ENCODE data around the gene SERTAD2. TPM values are rescaled to one million over a fixed set of nuclear protein-coding genes. Genes with fewer than 3 reads are reported as not detected.

Gene SERTAD2
- total RNA-seq, 2 experiments from 2014 or later, result 11.4 to 11.6 TPM

DNA sequence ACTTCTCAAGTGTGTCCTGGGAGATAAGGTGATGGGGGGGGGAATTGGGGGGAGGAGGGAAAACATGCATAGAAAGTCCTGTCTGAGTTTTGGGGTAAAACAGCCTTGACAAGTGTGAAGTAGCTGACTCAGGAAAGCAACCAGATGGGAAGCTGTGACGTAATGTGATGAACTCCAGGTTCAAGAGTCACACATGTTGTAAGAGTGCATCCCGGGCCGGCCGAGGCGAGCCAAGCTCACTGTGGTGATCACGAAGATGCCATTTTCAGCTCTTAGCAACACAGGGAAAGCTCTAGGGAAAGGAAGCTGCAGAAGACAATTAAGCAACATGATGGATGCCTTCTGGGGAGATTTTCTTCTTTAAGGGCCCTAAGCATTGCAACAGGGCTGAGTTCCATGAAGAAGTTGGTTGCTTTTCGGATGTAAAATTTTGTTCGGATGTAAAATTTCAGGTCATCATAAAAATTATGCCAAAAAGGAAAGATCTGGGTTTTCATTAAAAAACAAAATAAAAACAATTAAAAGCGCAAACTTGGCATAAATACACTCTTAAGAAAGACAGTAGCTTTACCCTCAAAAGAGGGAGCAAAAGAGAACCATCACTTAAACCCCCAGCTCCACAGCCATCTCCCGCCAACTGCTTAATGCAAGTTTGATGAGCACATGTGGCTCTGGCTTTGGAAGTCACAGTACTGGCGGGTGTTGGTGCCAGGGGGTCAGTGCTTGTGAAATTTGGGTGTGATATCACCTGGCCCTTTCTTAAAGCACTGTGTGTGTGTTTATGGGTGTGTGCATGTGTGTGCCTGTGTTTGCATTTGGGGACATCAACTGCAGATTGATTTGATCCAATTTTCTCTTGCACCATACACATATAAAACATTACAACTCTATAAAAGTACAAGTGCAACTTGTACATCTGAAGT, 19.1 kb downstream of the SERTAD2 start:
- Mint-ChIP-seq H3K27ac (no peak overlapping the region), H3K9me3 (no peaks in the 10 kb centered on the region), H3K4me3 (no peak overlapping the region), H3K4me1 (ENCODE audit: low read depth) (peaks cover 34% of the 10 kb centered on the region), H3K36me3 (ENCODE audit: low read depth) (peaks cover 15% of the 10 kb centered on the region), H3K27me3 (ENCODE audit: low read depth) (no peaks in the 10 kb centered on the region)
- no peak for DNase-seq
- intact Hi-C loops (cut with micrococcal nuclease), result no loop called here
- CTCF ChIA-PET, result interaction anchor here (0.6 to 1.5 kb wide), 7 partner anchors 16 to 527 kb away, joined by 3 to 5 read pairs (median 3); no protein-coding TSS in a partner anchor

DNA sequence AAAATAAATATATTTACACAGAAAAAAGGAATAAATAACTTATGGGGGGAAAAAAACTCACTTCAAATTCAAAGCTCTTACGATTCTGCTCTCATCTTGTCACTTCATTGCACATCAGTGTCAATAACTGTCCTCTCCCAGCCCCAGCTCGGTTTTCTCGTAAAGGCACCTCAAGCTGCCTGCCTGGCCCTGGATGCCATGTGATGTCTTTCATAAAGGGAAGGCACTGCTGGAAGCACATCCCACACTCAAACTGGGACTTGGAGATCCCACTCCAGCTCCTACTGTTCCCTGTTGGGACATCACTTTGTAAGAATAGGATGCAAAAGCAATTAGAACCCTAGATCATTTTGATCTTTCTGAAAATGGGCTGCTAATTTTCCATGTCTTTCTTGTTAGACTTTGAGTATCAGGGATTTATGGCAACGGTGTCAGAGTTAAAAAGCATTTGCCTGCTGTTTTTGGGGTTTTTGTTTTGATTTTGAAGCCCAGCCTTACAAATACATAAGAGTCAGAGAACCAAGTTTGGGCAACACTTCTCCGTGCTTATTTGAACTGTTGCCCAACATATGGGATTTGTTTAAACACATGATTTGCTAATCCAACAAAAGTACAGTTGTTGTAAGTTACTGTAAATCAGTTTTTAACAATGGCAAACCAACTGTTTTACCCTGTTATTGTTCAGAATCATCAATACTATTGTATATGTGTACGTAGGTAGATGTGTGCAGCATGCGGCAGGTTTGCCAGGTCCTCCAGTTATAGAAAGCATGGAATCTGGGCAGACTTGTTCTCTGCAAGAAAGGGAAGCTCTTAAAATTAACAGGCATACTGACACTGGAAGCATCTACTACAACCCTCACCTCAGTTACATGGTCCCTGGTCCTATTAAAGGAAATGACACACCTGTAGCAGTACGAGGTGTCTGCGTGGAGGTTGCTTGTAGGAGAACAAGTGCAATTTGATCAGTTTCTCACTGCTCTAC, 20.6 kb downstream of the SERTAD2 start:
- Mint-ChIP-seq H3K9me3 (no peaks in the 10 kb centered on the region), H3K4me1 (ENCODE audit: low read depth) (peaks cover 25% of the 10 kb centered on the region), H3K4me3 (no peak overlapping the region), H3K27me3 (ENCODE audit: low read depth) (no peaks in the 10 kb centered on the region), H3K36me3 (ENCODE audit: low read depth) (peaks cover 15% of the 10 kb centered on the region), H3K27ac (no peak overlapping the region)
- intact Hi-C loops (cut with micrococcal nuclease), result no loop called here
- CTCF ChIA-PET, result interaction anchor here (0.6 to 1.5 kb wide), 2 partner anchors 13 to 49 kb away, joined by 3 to 4 read pairs; no protein-coding TSS in a partner anchor
- DNase-seq, result no peak

DNA sequence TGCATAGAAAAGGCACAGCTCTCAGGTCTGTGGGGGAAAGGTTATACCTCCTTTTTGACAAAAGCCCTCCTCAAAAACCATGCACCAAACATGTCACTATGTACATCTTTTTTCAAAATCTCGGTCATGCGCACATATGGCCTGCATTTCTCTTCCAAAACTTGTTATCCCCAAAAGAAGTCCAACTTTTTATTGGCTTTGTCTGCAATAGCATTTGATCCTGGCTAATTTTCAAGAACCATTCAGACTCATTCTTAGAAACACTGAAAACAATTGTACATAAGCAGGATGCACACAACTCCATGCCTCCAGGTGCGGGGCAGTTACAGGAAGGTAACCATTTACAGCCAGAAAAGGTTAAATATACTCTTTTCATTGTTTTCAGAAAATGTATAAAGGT, 21.9 kb downstream of the SERTAD2 start:
- DNase-seq, result no peak
- Mint-ChIP-seq H3K4me1 (ENCODE audit: low read depth) (peaks cover 12% of the 10 kb centered on the region), H3K27me3 (ENCODE audit: low read depth) (no peaks in the 10 kb centered on the region), H3K9me3 (no peaks in the 10 kb centered on the region), H3K36me3 (ENCODE audit: low read depth) (peaks cover 15% of the 10 kb centered on the region), H3K27ac (no peak overlapping the region), H3K4me3 (no peak overlapping the region)
- intact Hi-C loops (cut with micrococcal nuclease), result no loop called here
- CTCF ChIA-PET, result interaction anchor here (1.0 to 1.5 kb wide), 3 partner anchors 14 to 45 kb away, joined by 3 to 4 read pairs (median 3); no protein-coding TSS in a partner anchor

DNA sequence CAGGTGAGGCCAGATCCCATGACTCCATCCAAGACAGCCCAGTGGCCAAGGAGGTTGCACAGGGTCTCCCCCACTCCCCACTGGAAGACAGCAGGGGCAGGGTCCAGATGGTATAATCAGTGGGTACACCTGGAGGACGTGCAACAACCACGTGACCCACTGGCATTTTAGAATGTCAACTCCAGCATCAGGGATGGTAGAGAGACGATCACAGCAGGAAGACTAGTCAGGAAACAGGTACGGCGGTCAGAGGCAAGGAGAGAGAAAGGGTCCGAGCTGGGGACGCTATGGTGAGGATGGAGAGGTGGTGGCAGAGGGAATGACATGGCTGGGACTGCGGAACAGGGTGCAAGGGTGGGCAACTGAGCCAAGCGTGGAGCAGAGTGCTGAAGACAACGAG, 23.0 kb downstream of the SERTAD2 start:
- intact Hi-C loops (cut with micrococcal nuclease), result no loop called here
- H3K4me3 Mint-ChIP-seq, result no peak overlapping the region

DNA sequence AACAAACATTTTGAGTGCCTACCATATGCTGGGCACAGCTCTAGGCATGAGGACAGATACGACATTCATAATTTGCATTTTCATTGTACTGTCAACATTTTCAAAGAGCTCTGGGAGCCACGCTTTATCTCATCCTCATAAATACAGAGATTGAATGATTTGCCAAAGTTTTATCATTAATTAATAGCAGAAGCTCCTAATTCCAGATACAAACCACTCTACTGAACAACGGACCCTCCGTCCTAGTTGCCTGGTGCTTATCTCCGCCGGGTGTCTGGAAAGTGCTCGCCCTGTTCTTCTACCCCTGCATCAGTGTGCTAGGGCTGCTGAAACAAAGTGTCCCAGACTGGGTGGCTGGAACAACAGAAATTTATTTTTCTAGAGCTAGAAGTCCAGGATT, 23.8 kb downstream of the SERTAD2 start:
- H3K27ac Mint-ChIP-seq, result no peak overlapping the region

More for the DNA sequence above, 23.0 kb downstream of the SERTAD2 start:
- CTCF ChIA-PET, result interaction anchor here (0.7 to 1.0 kb wide), 3 partner anchors 22 to 237 kb away, joined by 3 read pairs; no protein-coding TSS in a partner anchor
- no peaks in the 10 kb centered on the region for H3K9me3 Mint-ChIP-seq
- peaks cover 3% of the 10 kb centered on the region for H3K4me1 Mint-ChIP-seq (ENCODE audit: low read depth)
- H3K27me3 Mint-ChIP-seq (ENCODE audit: low read depth), result no peaks in the 10 kb centered on the region
- no peak overlapping the region for H3K27ac Mint-ChIP-seq
- no peak for DNase-seq
- H3K36me3 Mint-ChIP-seq (ENCODE audit: low read depth), result peaks cover 6% of the 10 kb centered on the region

DNA sequence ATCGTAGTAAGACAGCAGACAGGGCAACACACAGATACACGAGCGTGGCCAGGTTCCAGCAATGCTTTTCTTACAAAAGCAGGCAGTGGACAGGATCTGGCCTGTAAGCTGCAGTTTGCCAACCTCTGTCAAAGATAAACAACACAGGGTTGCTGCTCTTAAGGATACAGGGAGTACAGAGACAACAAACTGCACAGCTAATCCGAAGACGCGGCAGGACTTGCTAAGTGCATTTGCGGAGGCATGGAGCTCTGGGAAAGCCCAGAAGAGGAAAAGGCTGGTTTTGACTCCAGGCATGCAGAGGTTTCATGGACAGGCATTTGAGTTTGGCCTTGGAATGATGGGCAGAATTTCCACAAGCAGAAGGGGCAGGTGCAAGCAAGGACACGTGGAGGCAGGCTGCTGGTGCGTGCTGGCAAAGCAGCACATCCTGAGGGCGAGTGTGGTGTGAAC, 24.4 kb downstream of the SERTAD2 start:
- Mint-ChIP-seq H3K4me1 (ENCODE audit: low read depth) (no peaks in the 10 kb centered on the region), H3K27me3 (ENCODE audit: low read depth) (no peaks in the 10 kb centered on the region), H3K27ac (no peak overlapping the region), H3K4me3 (no peak overlapping the region), H3K9me3 (no peaks in the 10 kb centered on the region), H3K36me3 (ENCODE audit: low read depth) (peaks cover 2% of the 10 kb centered on the region)
- CTCF ChIA-PET, result interaction anchor here (1.0 to 1.9 kb wide), 4 partner anchors 11 to 107 kb away, joined by 3 to 4 read pairs (median 4); no protein-coding TSS in a partner anchor
- intact Hi-C loops (cut with micrococcal nuclease), result no loop called here
- no peak for DNase-seq

More for the DNA sequence above, 23.8 kb downstream of the SERTAD2 start:
- intact Hi-C loops (cut with micrococcal nuclease), result no loop called here
- CTCF ChIA-PET, result interaction anchor here (1.1 to 1.9 kb wide), 2 partner anchors 43 to 107 kb away, joined by 3 to 4 read pairs; no protein-coding TSS in a partner anchor
- H3K4me1 Mint-ChIP-seq (ENCODE audit: low read depth), result no peaks in the 10 kb centered on the region
- H3K4me3 Mint-ChIP-seq, result no peak overlapping the region
- H3K9me3 Mint-ChIP-seq, result no peaks in the 10 kb centered on the region
- no peak for DNase-seq
- peaks cover 2% of the 10 kb centered on the region for H3K36me3 Mint-ChIP-seq (ENCODE audit: low read depth)
- H3K27me3 Mint-ChIP-seq (ENCODE audit: low read depth), result no peaks in the 10 kb centered on the region

DNA sequence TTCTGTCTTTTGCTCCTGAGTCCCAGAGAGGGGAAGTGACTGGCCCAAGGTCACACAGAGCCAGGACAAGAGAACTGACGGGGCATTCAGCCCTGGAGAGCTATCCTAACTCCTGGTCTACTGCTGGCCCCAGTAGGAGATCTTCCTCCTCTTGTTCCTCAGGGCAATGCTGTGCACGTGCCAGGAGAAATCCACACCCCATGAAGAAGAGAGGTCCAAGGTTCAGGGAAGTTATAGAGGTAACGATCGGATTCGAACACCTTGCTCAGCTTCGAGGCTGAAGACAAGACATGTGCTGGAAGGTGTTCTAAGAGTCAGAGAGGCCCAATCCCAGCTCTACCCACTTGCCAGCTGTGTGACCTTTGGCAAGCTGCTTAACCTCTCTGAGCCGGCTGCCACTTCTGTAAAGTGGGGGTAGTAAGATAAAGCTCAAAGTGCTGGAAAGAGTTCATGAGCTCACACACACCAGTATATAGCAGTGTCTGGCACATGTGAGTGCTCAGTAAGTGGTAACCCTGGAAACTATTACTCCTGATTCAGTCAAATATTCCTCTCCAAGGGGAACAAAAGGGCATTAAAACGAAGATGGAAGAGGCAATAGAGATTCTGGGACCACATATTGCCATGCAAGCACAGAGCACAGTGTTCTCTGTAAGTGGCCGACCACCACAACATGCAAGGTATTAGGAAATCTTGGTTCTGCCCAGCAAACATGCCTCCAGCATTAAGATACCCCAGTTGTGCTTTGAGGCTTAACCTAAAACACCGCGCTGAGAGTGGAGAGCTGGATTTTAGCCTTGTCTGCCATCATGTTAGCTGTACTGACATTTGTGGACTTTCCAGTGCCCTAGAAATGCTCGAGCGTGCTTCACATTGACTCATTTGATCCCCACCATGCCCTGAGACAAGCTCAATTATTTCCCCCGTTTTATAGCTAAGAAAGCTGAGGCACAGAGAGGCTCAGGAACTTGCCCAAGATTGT, 25.6 kb downstream of the SERTAD2 start:
- Mint-ChIP-seq H3K4me1 (ENCODE audit: low read depth) (no peaks in the 10 kb centered on the region), H3K9me3 (no peaks in the 10 kb centered on the region), H3K27me3 (ENCODE audit: low read depth) (no peaks in the 10 kb centered on the region), H3K27ac (no peak overlapping the region), H3K4me3 (no peak overlapping the region), H3K36me3 (ENCODE audit: low read depth) (no peaks in the 10 kb centered on the region)
- no peak for DNase-seq
- intact Hi-C loops (cut with micrococcal nuclease), result no loop called here
- CTCF ChIA-PET, result interaction anchor here (1.0 to 1.9 kb wide), 6 partner anchors 9 to 106 kb away, joined by 3 to 5 read pairs (median 4); no protein-coding TSS in a partner anchor

DNA sequence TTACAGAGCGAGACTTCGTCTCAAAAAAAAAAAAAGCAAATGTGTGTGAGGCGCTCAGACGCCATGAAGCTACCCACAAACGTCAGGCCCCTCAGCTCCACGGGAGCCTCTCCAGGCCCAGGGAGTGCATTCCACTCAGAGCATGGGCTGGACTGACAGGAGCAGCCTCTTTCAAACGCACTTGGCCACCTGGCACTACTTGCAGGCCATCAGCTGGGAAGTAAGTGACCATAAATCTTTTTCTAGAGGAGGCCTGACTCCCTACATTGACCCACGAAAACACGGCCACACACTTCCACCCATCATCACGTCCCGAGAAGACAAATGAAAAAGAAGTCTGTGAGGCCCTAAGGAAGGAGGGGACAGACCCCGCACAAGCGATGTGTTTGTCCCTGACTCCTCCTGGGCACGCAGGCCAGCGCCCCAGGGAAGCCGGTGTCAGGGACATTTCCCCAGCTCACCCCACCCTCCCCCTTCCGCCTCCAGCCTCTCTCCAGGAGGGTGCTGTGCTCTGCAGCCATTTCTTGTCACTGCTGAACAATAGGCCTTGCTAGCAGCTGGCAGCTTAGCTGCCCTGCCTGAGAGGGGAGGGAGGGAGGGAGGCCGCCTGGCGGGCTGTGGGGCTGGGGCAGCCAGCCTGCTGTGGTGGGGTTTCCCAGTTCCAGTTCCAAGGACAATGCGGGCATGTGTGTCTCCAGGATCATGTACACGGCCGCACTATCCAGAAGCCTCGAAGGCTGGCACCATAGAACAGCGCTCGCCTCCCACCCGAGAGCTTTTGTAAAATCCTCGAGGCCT, 26.6 kb downstream of the SERTAD2 start:
- H3K36me3 Mint-ChIP-seq (ENCODE audit: low read depth), result no peaks in the 10 kb centered on the region

DNA sequence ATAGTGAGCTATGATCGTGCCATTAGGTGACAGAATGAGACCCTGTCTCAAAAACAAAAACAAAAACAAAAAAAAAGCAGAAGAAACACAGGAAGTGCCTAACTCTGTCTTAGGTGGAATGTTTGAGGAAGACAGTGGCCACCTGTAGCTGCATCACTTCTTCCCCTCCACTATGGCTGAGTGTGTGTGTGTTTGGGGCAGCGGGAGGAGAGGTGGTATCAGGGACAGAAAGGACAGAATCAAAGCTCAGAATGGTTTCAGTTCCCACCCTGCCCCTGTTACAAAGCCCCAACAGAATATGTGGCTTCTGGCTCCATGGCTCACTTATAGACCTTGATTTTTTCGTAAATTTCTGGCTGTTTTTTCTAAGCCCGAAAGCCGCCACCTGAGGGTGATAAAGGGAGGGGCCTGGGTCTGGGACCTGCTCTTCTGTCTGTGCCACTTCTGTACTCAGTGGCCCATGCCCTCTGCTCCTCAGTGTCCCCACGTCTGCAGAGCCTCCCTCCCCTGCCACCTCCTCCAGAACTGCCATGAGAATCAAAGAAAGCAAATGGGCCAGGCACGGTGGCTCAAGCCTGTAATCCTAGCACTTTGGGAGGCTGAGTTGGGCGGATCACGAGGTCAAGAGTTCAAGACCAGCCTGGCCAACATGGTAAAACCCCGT, 27.4 kb downstream of the SERTAD2 start:
- no peak for DNase-seq
- H3K9me3 Mint-ChIP-seq, result no peaks in the 10 kb centered on the region
- no peaks in the 10 kb centered on the region for H3K27me3 Mint-ChIP-seq (ENCODE audit: low read depth)
- no peaks in the 10 kb centered on the region for H3K4me1 Mint-ChIP-seq (ENCODE audit: low read depth)
- intact Hi-C loops (cut with micrococcal nuclease), result no loop called here
- no peak overlapping the region for H3K27ac Mint-ChIP-seq
- H3K4me3 Mint-ChIP-seq, result no peak overlapping the region
- H3K36me3 Mint-ChIP-seq (ENCODE audit: low read depth), result no peaks in the 10 kb centered on the region
- CTCF ChIA-PET, result interaction anchor here (0.6 to 1.9 kb wide), 6 partner anchors 10 to 256 kb away, joined by 3 to 6 read pairs (median 5); partner anchors contain the start of gene AFTPH

More for the DNA sequence above, 26.6 kb downstream of the SERTAD2 start:
- DNase-seq, result no peak
- no peaks in the 10 kb centered on the region for H3K9me3 Mint-ChIP-seq
- CTCF ChIA-PET, result interaction anchor here (1.0 to 1.9 kb wide), 3 partner anchors 10 to 41 kb away, joined by 3 to 5 read pairs (median 5); no protein-coding TSS in a partner anchor
- H3K27me3 Mint-ChIP-seq (ENCODE audit: low read depth), result no peaks in the 10 kb centered on the region
- no peak overlapping the region for H3K4me3 Mint-ChIP-seq
- no peaks in the 10 kb centered on the region for H3K4me1 Mint-ChIP-seq (ENCODE audit: low read depth)
- intact Hi-C loops (cut with micrococcal nuclease), result no loop called here
- H3K27ac Mint-ChIP-seq, result no peak overlapping the region
